Measurements from ENCODE around the gene SPECC1. TPM values are rescaled to one million over a fixed set of nuclear protein-coding genes. Genes with fewer than 3 reads are reported as not detected.

The SPECC1 gene
- total RNA-seq, 1 donor from 2014 or later, result 93.1 TPM

GRCh38 chr17:19978805-19979211, 30.4 kb upstream of the SPECC1 start:
- Histone ChIP-seq H3F3A (ENCODE audit: low read depth) (peaks cover 36% of the 10 kb centered on the region), H3K27ac (no peak overlapping the region), H4K20me1 (ENCODE audit: low read depth) (peaks cover 15% of the 10 kb centered on the region), H3K79me2 (ENCODE audit: low read depth) (peaks cover 38% of the 10 kb centered on the region), H3K9ac (no peak overlapping the region), H2AFZ (replicated peaks) (peak overlapping the region; percentile 82), H3K4me3 (peak overlapping the region; percentile 90), H3K36me3 (no peaks in the 10 kb centered on the region), H3K4me2 (peak overlapping the region; percentile 98), H3K9me3 (ENCODE audit: low read depth) (no peaks in the 10 kb centered on the region), H3K4me1 (peaks cover 30% of the 10 kb centered on the region), H3K27me3 (no peaks in the 10 kb centered on the region)
- H3K36me3 Mint-ChIP-seq, result peaks cover 13% of the 10 kb centered on the region
- H3K27me3 Mint-ChIP-seq (ENCODE audit: insufficient read depth, low read depth), result peaks cover 8% of the 10 kb centered on the region
- no peak for DNase-seq (ENCODE audit: low spot score)
- peak overlapping the region; percentile 96 for H3K4me3 Mint-ChIP-seq
- peaks cover 23% of the 10 kb centered on the region for H3K4me1 Mint-ChIP-seq
- peaks cover 2% of the 10 kb centered on the region for H3K9me3 Mint-ChIP-seq
- TF ChIP-seq CTCF (IDR thresholded peaks at IDR 0.05) (no peak), EZH2 (IDR thresholded peaks at IDR 0.05) (no peak), EZH2phosphoT487 (IDR thresholded peaks at IDR 0.05) (no peak)
- H3K27ac Mint-ChIP-seq, result peak overlapping the region; percentile 78

DNA sequence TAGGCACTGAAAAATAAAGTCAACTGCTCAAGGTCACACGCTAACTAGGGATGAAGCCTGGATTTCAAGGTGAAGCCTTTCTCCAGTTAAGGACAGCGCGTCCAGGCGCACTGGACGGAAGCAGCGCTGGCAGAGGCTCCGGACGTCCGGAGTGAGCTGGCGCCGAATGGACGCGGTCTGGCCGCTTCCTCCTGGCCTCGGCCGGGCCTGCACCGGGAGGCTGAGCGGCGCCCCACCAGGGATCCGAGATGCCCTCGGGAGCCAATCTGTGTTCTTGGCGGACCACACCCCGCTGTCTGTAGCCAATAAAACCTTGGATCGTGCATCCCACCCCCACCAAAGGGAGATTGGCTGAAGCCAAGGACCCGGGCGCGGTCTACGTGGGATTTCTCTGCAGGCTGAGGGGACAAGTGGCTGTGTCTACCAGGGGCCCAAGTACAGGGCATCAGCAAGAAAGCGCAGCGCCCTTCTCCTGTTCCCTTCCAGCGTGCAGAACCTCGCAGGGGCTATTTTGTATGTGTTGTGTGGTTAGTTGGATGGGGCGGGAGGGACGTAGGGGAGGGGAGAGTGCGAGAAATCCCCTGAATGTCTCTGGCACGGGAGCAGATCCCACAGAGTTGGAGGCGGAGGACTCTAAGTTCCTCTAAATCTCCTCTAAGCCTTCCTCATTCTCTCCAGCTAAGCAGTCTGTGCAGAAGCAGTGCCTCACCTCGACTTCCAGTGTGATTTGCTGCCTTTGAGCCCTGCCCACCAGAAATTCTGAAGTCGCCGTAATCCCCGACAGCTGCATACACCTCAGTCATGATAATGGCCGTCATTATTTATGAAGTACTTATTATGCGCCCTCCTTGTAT, 29.0 kb upstream of the SPECC1 start:
- H2AFZ ChIP-seq (replicated peaks), result peak overlapping the region; percentile 27
- no peak overlapping the region for H3K27ac ChIP-seq
- TF ChIP-seq CTCF (IDR thresholded peaks at IDR 0.05) (no peak), EZH2phosphoT487 (IDR thresholded peaks at IDR 0.05) (no peak), EZH2 (IDR thresholded peaks at IDR 0.05) (no peak)
- H3K4me1 ChIP-seq, result peaks cover 30% of the 10 kb centered on the region
- H3F3A ChIP-seq (ENCODE audit: low read depth), result peaks cover 36% of the 10 kb centered on the region
- peaks cover 23% of the 10 kb centered on the region for H3K4me1 Mint-ChIP-seq
- H3K9me3 ChIP-seq (ENCODE audit: low read depth), result no peaks in the 10 kb centered on the region
- H3K79me2 ChIP-seq (ENCODE audit: low read depth), result peaks cover 24% of the 10 kb centered on the region
- DNase-seq (ENCODE audit: low spot score), result peak; percentile 78
- no peak overlapping the region for H3K4me3 Mint-ChIP-seq
- peaks cover 8% of the 10 kb centered on the region for H3K27me3 Mint-ChIP-seq (ENCODE audit: insufficient read depth, low read depth)
- no peaks in the 10 kb centered on the region for H3K27me3 ChIP-seq
- peak overlapping the region; percentile 69 for H3K27ac Mint-ChIP-seq
- H3K36me3 ChIP-seq, result no peaks in the 10 kb centered on the region
- H3K9ac ChIP-seq, result no peak overlapping the region
- peaks cover 6% of the 10 kb centered on the region for H3K36me3 Mint-ChIP-seq
- peaks cover 12% of the 10 kb centered on the region for H4K20me1 ChIP-seq (ENCODE audit: low read depth)
- peak overlapping the region; percentile 41 for H3K4me3 ChIP-seq
- H3K9me3 Mint-ChIP-seq, result peaks cover 2% of the 10 kb centered on the region
- peak overlapping the region; percentile 98 for H3K4me2 ChIP-seq

- Histone ChIP-seq H3K36me3 (no peaks in the 10 kb centered on the region), H3F3A (ENCODE audit: low read depth) (peaks cover 5% of the 10 kb centered on the region), H4K20me1 (ENCODE audit: low read depth) (no peaks in the 10 kb centered on the region), H3K9ac (no peak overlapping the region), H3K4me1 (peaks cover 6% of the 10 kb centered on the region), H3K4me2 (no peak overlapping the region), H2AFZ (replicated peaks) (peak overlapping the region; percentile 86), H3K9me3 (ENCODE audit: low read depth) (no peaks in the 10 kb centered on the region), H3K4me3 (no peak overlapping the region), H3K27me3 (no peaks in the 10 kb centered on the region), H3K27ac (no peak overlapping the region), H3K79me2 (ENCODE audit: low read depth) (no peaks in the 10 kb centered on the region)
- Mint-ChIP-seq H3K4me1 (peaks cover 21% of the 10 kb centered on the region), H3K27ac (no peak overlapping the region), H3K36me3 (no peaks in the 10 kb centered on the region), H3K4me3 (no peak overlapping the region), H3K9me3 (no peaks in the 10 kb centered on the region), H3K27me3 (ENCODE audit: insufficient read depth, low read depth) (peaks cover 7% of the 10 kb centered on the region)
- TF ChIP-seq EZH2phosphoT487 (IDR thresholded peaks at IDR 0.05) (no peak), CTCF (IDR thresholded peaks at IDR 0.05) (no peak), EZH2 (IDR thresholded peaks at IDR 0.05) (no peak)
- DNase-seq (ENCODE audit: low spot score), result no peak
These were observed 22.0 kb upstream of the SPECC1 start for GRCh38 chr17:19986941-19987861.
